A549 (cell line): Measurements from ENCODE around the gene OR10G4. TPM values are rescaled to one million over a fixed set of nuclear protein-coding genes. Genes with fewer than 3 reads are reported as not detected.

Experiments used
- ATAC-seq, 2 experiments: fragments of 200-7000 bp in 1 of 2; fragments of >200 bp in 1 of 2; cut with Nextera tagmentation in 1 of 2; cut with Tn5 transposase in 1 of 2; 3 replicates each; pipeline versions ENCODE4 v1.8.0 to v1.9.1; 2018 to 2020; ENCODE audit warnings: mild to moderate bottlenecking in 1 of 2, moderate library complexity in 1 of 2
- CTCF ChIA-PET: fragments of 300-600 bp; sonication (Branson Sonifier 250); formaldehyde crosslinking; extraction: SDS; loops from one replicate; lab custom pipeline; 2021; ENCODE audit warnings: antibody characterized with exemption, inconsistent platforms; lab: Yijun Ruan, JAX
- POLR2A ChIA-PET: fragments of 350-600 bp; formaldehyde crosslinking; extraction: SDS; loops from one replicate; lab custom pipeline; 2021; ENCODE audit warnings: antibody characterized with exemption, inconsistent platforms; lab: Yijun Ruan, JAX
- DNase-seq, 2 experiments: peaks; one replicate each; pipeline versions ENCODE4 v3.0.0 to v3.0.0-alpha.2; 2011 to 2016; ENCODE audit warnings: low read depth in 1 of 2, low spot score in 1 of 2
- FAIRE-seq: peaks from 2 replicates; lab custom pipeline; 2011; peaks lifted over from hg19 to GRCh38; lab: Jason Lieb, UNC
- H3K27ac ChIP-seq, 2 experiments: fragments of >200 bp; sonication (Bioruptor Twin); formaldehyde crosslinking; 3 replicates each; pipeline ENCODE4 v1.5.1; 2016 to 2017
- H3K4me1 ChIP-seq: fragments of >200 bp; sonication (Bioruptor Twin); formaldehyde crosslinking; 3 replicates; pipeline ENCODE4 v1.6.1; 2016
- H3K4me2 ChIP-seq: fragments of >200 bp; sonication (Bioruptor Twin); formaldehyde crosslinking; 3 replicates; pipeline ENCODE4 v1.6.1; 2016
- H3K4me3 ChIP-seq: fragments of >200 bp; sonication (Bioruptor Twin); formaldehyde crosslinking; 3 replicates; pipeline ENCODE4 v1.5.1; 2016
- H3K9me3 ChIP-seq: fragments of >200 bp; sonication (Bioruptor Twin); formaldehyde crosslinking; 3 replicates; pipeline ENCODE4 v1.6.1; 2016
- ATOH8 ChIP-seq: fragments of 250-450 bp; sonication (Bioruptor Pico); IDR thresholded peaks from 2 replicates; pipeline ENCODE4 v1.5.0; 2020; ENCODE audit warnings: low read depth, mild to moderate bottlenecking, moderate library complexity
- BCL3 ChIP-seq: fragments of >200 bp; sonication (Bioruptor Twin); formaldehyde crosslinking; IDR thresholded peaks from 3 replicates; pipeline ENCODE4 v1.6.1; 2016
- BHLHE40 ChIP-seq: IDR thresholded peaks from 2 replicates; pipeline ENCODE4 v1.6.1; 2012; ENCODE audit warnings: low read depth, low read length, inconsistent platforms
- CTCF ChIP-seq: fragments of >200 bp; sonication (Bioruptor Twin); formaldehyde crosslinking; IDR thresholded peaks from 3 replicates; pipeline ENCODE4 v1.5.1; 2016
- E2F6 ChIP-seq: IDR thresholded peaks from 2 replicates; pipeline ENCODE4 v1.6.1; 2012; ENCODE audit warnings: low read depth, borderline replicate concordance
- FOXS1 ChIP-seq: fragments of 250-450 bp; sonication (Bioruptor Pico); IDR thresholded peaks from 2 replicates; pipeline ENCODE4 v1.5.0; 2020; ENCODE audit warnings: mild to moderate bottlenecking, moderate library complexity
- HMGXB4 ChIP-seq: fragments of 250-450 bp; sonication (Bioruptor Pico); IDR thresholded peaks from 2 replicates; pipeline ENCODE4 v1.5.0; 2021; ENCODE audit warnings: mild to moderate bottlenecking, moderate library complexity, borderline replicate concordance
- JUN ChIP-seq, 2 experiments: fragments of >200 bp; sonication (Bioruptor Twin); formaldehyde crosslinking; IDR thresholded peaks; 2 replicates in 1 of 2; 3 replicates in 1 of 2; pipeline ENCODE4 v1.6.1; 2016 to 2017
- NFE2L2 ChIP-seq: fragments of 150-350 bp; conservative IDR thresholded peaks from 2 replicates; pipeline ENCODE4 v1.6.1; 2014; ENCODE audit warnings: low read length
- NPAS2 ChIP-seq: fragments of 250-450 bp; sonication (Bioruptor Pico); IDR thresholded peaks from 2 replicates; pipeline ENCODE4 v1.8.0; 2022; ENCODE audit warnings: mild to moderate bottlenecking, moderate library complexity, borderline replicate concordance
- REST ChIP-seq: fragments of 200-600 bp; sonication (generic); IDR thresholded peaks from 2 replicates; pipeline ENCODE4 v1.6.1; 2016; ENCODE audit warnings: antibody characterized with exemption, mild to moderate bottlenecking, moderate library complexity
- TFCP2L1 ChIP-seq: fragments of 250-450 bp; sonication (Bioruptor Pico); IDR thresholded peaks from 2 replicates; pipeline ENCODE4 v1.5.0; 2021; ENCODE audit warnings: mild to moderate bottlenecking
- TP53 ChIP-seq: fragments of 250-450 bp; sonication (Bioruptor Pico); IDR thresholded peaks from 2 replicates; pipeline ENCODE4 v1.5.0; 2021; ENCODE audit warnings: mild to moderate bottlenecking, moderate library complexity
- USF2 ChIP-seq: fragments of 450-650 bp; IDR thresholded peaks from 2 replicates; pipeline ENCODE4 v1.6.1; 2014; ENCODE audit warnings: antibody characterized with exemption
- ZNF302 ChIP-seq: fragments of 250-450 bp; sonication (Bioruptor Pico); IDR thresholded peaks from 2 replicates; pipeline ENCODE4 v1.9.0; 2021; ENCODE audit warnings: inconsistent platforms, mild to moderate bottlenecking, moderate library complexity
- WGBS: methylation state at CpG from one replicate; pipeline ENCODE4 v1.1.6; 2017; ENCODE audit errors: missing lambda C conversion rate; 5-methylcytosine and 5-hydroxymethylcytosine counted together
- polyA plus RNA-seq, 4 experiments: library from polyadenylated mRNA; depleted of rRNA in 3 of 4; stranded (reverse); fragments of >200 nt; fragmentation: RNase III in 1 of 4; extraction: RNeasy Plus Mini Kit Qiagen cat#74134 plus additional on column Dnase treatment in 1 of 4; gene quantifications; 2 replicates in 3 of 4; 3 replicates in 1 of 4; pipeline ENCODE4 v1.2.3, GENCODE V29; 2011 to 2017

Gene OR10G4
- polyA plus RNA-seq, 2 of the 4 experiments (the other 2 are of a cell fraction), result not detected

GRCh38 chr11:124039557-124039956 lies 26.8 kb downstream of the OR10G4 start:
- no peak overlapping the region for H3K4me2 ChIP-seq
- 13% methylated on average over 3 of the region's 9 CpGs for WGBS
- TF ChIP-seq JUN (IDR thresholded peaks at IDR 0.05), result no peak
- no peak for TF ChIP-seq TFCP2L1 (CRISPR knock-in tag)
- TF ChIP-seq E2F6, result no peak
- no peak for TF ChIP-seq REST
- TF ChIP-seq NPAS2 (CRISPR knock-in tag), result no peak
- TF ChIP-seq ATOH8 (CRISPR knock-in tag), result no peak
- TF ChIP-seq BHLHE40, result no peak
- TF ChIP-seq HMGXB4 (CRISPR knock-in tag), result no peak
- no peak for TF ChIP-seq FOXS1 (CRISPR knock-in tag)
- no peak for TF ChIP-seq USF2
- no peak for TF ChIP-seq CTCF
- TF ChIP-seq TP53 (CRISPR knock-in tag), result no peak
- no peak for TF ChIP-seq NFE2L2
- no peak for TF ChIP-seq ZNF302 (CRISPR knock-in tag)
- TF ChIP-seq, all 56 proteins: peak for 0
- ChIA-PET CTCF (no interaction called here), POLR2A (no interaction called here)
- Histone ChIP-seq H3K27ac (no peak overlapping the region), H3K9me3 (no peaks in the 10 kb centered on the region), H3K4me1 (no peaks in the 10 kb centered on the region), H3K4me3 (no peak overlapping the region)
- DNase-seq (no peak), ATAC-seq (no peak), FAIRE-seq (no peak)

GRCh38 chr11:124041254-124041653 lies 28.5 kb downstream of the OR10G4 start, which contains the start of gene OR10G7:
TSS of gene OR10G7 (minus strand) at chr11:124041325. CDS start at chr11:124039001, 2,324 bp downstream.
- POLR2A ChIA-PET, result no interaction called here
- CTCF ChIA-PET, result no interaction called here
- 13% methylated on average over 1 of the region's 1 CpG for WGBS

More at GRCh38 chr11:124041254-124041653, 28.5 kb downstream of the OR10G4 start, which contains the start of gene OR10G7:
- H3K9me3 ChIP-seq, result no peaks in the 10 kb centered on the region
- H3K4me3 ChIP-seq, result no peak within 1 kb of the TSS
- FAIRE-seq (no peak), DNase-seq (no peak)
- H3K27ac ChIP-seq, result no peak within 1 kb of the TSS
- no peaks in the 10 kb centered on the region for H3K4me1 ChIP-seq
- no peak within 1 kb of the TSS for H3K4me2 ChIP-seq
- TF ChIP-seq BCL3, result no peak
- TF ChIP-seq, all 56 proteins: peak for 0
- ATAC-seq, result no peak
